Ishikawa (cell line): ENCODE data around the gene SNX12.

ENCODE experiments used
- CEBPB ChIP-seq: IDR thresholded peaks from 2 replicates; pipeline ENCODE4 v1.6.1; 2012
- CREB1 ChIP-seq: IDR thresholded peaks from 2 replicates; pipeline ENCODE4 v1.6.1; 2012; ENCODE audit warnings: low read depth
- EGR1 ChIP-seq: IDR thresholded peaks from 2 replicates; pipeline ENCODE4 v1.6.1; 2012
- EP300 ChIP-seq: IDR thresholded peaks from 2 replicates; pipeline ENCODE4 v1.6.1; 2012; ENCODE audit warnings: borderline replicate concordance
- FOXM1 ChIP-seq: IDR thresholded peaks from 2 replicates; pipeline ENCODE4 v1.6.1; 2012; ENCODE audit warnings: low read depth, borderline replicate concordance
- NFIC ChIP-seq: IDR thresholded peaks from 2 replicates; pipeline ENCODE4 v1.6.1; 2012
- RAD21 ChIP-seq: IDR thresholded peaks from 2 replicates; pipeline ENCODE4 v1.6.1; 2012; ENCODE audit warnings: low read depth
- REST ChIP-seq: IDR thresholded peaks from 2 replicates; pipeline ENCODE4 v1.6.1; 2012; ENCODE audit warnings: low read depth, mild to moderate bottlenecking
- TAF1 ChIP-seq: IDR thresholded peaks from 2 replicates; pipeline ENCODE4 v1.6.1; 2012; ENCODE audit warnings: low read depth, mild to moderate bottlenecking
- TCF12 ChIP-seq: IDR thresholded peaks from 2 replicates; pipeline ENCODE4 v1.6.1; 2012; ENCODE audit warnings: low read depth
- TEAD4 ChIP-seq: IDR thresholded peaks from 2 replicates; pipeline ENCODE4 v1.6.1; 2012
- YY1 ChIP-seq: IDR thresholded peaks from 2 replicates; pipeline ENCODE4 v1.6.1; 2012; ENCODE audit warnings: low read depth
- ZBTB7A ChIP-seq: IDR thresholded peaks from 2 replicates; pipeline ENCODE4 v1.6.1; 2012; ENCODE audit warnings: low read depth
- TF ChIP-seq, protein P1 (sequence below): IDR thresholded peaks from 2 replicates; pipeline ENCODE4 v1.6.1; 2012
- TF ChIP-seq, protein P2 (sequence below): IDR thresholded peaks from 2 replicates; pipeline ENCODE4 v1.6.1; 2012

SNX12 gene

GRCh38 chrX:71107245-71107644, 39.1 kb upstream of the SNX12 start:
- TF ChIP-seq EP300: no peak

DNA sequence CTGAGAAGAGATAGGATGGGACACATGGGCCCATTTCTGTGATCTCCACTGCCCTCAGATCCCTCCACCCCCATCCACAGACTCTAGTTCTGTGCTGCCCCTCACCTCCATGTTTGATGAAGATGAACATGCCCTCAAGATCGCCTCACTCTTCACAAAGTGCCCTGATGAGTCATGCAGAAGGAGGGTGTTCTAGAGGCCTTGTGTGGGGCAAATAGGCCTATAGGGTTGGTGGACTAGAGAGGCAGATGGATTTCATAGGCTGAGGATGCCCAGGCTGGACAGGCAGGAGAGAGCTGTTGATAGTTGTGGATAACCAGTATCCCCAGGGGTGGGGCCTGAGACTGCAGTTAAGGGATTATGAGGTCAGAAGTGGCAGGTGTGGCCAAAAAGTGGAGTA, 38.3 kb upstream of the SNX12 start, which contains the start of gene CXorf65:
Gene CXorf65, minus strand, starts transcription at position 314 of the 400 bp plus-strand sequence. Its CDS starts 184 bp downstream, at position 130.
- TF ChIP-seq TEAD4 (no peak), CREB1 (no peak), RAD21 (no peak), TAF1 (no peak), ZBTB7A (no peak), TCF12 (no peak), NFIC (no peak), REST (no peak), FOXM1 (no peak), CEBPB (no peak), YY1 (no peak), EP300 (no peak), EGR1 (no peak)
- TF ChIP-seq, protein P1, sequence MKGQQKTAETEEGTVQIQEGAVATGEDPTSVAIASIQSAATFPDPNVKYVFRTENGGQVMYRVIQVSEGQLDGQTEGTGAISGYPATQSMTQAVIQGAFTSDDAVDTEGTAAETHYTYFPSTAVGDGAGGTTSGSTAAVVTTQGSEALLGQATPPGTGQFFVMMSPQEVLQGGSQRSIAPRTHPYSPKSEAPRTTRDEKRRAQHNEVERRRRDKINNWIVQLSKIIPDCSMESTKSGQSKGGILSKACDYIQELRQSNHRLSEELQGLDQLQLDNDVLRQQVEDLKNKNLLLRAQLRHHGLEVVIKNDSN: no peak
- TF ChIP-seq, protein P2, sequence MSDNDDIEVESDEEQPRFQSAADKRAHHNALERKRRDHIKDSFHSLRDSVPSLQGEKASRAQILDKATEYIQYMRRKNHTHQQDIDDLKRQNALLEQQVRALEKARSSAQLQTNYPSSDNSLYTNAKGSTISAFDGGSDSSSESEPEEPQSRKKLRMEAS: no peak

DNA sequence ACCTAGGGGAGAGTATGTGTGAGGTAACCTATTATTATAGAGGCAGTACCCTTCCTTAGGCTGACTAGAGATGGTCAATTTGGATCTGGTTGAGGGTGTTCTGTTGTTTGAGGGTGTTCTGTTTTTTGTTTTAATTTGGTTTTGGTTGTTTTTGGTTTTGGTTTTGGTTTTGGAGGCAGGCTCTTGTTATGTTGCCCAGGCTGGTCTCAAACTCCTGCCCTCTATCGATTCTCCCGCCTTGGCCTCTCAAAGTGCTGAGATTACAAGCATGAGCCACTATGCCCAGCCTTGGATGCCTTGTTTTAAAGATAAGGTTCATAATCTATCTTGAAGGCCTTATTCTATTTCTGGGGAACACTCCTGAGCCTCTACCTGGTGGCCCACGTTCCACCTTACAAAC, 37.5 kb upstream of the SNX12 start:
- TF ChIP-seq REST (no peak), FOXM1 (no peak), EP300 (no peak)

DNA sequence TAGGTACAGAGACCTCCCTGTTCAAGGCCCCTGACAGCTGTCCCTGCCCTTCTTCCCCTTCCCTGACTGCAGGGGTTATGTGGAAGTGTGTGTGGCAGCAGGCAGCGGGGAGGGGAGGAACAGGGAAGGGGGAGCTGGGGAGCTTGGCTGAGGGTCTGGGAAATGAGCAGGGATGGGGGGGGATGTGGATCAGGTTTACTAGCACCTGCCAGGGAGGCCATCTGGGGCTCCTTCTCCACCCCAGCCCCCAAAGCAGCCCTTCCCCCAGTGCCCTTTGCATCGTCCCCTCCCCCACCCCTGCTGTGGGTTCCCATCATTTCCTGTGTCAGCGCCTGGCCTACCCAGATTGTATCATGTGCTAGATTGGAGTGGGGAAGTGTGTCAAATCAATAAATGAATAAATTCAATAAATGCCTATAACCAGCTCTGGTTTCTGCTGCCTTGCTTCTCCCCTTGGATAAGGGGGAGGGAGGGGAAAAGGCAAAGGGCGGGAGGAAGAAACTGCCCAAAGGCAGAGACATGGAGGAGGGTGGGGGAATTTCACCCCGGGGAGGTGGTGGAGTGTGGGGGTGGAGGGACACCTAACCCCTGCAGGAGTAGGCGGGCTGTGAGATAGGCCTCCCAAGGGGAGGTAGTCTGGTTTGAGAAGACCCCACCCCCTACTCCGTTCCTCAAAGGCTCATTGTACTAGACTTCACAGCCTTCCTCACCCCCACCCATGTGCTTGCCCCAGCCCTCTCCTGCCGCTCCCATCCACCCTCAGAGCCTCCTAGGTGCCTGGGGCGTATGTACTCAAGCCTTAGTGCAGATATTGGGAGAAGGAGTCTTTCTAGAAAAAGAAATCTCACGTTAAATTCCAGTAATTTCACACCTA, 35.2 kb upstream of the SNX12 start:
- TF ChIP-seq REST: no peak
- TF ChIP-seq, protein P1: no peak
- no peak for TF ChIP-seq TAF1
- TF ChIP-seq TEAD4: no peak
- no peak for TF ChIP-seq TCF12
- no peak for TF ChIP-seq YY1
- TF ChIP-seq CEBPB: no peak
- no peak for TF ChIP-seq FOXM1
- TF ChIP-seq EP300: no peak
- TF ChIP-seq, protein P2: no peak
- TF ChIP-seq ZBTB7A: no peak
- no peak for TF ChIP-seq EGR1
- no peak for TF ChIP-seq CREB1
- TF ChIP-seq NFIC: no peak

DNA sequence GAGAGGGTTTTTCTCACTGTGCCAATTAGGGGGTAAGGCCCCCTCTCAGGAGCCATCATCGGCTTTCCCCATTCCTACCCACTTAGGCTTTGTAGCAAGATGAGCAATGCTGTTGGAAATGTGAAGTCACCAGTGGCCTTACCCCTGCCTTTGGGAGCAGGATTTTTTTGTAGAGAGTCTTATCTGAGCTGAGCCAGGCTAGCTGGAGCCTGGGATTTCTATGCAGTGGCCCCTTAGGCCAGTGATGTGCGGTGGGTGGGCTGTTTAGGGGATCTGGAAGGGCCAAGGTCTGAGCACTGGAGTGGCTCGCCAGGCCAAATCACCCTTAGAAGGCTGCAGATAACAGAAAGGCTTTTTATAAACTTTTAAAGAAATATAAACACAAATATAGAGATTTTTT, 34.2 kb upstream of the SNX12 start:
- TF ChIP-seq FOXM1: no peak
- no peak for TF ChIP-seq CREB1
- no peak for TF ChIP-seq TCF12
- no peak for TF ChIP-seq RAD21
- TF ChIP-seq, protein P2: no peak
- no peak for TF ChIP-seq EP300
- TF ChIP-seq TEAD4: no peak
- TF ChIP-seq NFIC: no peak
